ENCODE data around the gene NCR3LG1.

DNA sequence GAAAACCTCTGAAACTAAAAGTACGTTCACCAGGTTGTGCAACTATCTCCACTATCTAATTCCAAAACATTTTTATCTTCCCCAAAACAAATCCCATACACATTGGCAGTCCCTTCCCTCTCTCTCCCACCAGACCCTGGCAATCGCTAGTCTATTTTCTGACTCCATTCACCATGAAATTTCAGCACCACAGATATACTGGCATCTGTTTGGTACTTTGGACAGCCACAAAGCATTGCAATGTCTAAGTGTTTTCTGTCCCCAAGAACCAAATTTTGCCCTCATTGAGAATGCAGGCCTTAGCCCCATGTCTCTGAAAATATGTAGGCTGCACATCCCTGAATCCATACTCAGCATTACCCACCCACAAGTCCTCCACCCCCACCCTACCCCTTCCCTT is 64.9 kb downstream of the NCR3LG1 start:
- TF ChIP-seq POLR2AphosphoS5 (IDR thresholded peaks at IDR 0.05), result no peak
- TF ChIP-seq CTCF (IDR thresholded peaks at IDR 0.05), result no peak
- TF ChIP-seq EP300 (IDR thresholded peaks at IDR 0.05), result no peak
